HepG2 (cell line): ENCODE results near the gene CORO1C. TPM values are rescaled to one million over a fixed set of nuclear protein-coding genes. Genes with fewer than 3 reads are reported as not detected.

Experiments used
- ATAC-seq: fragments of 200-7000 bp; cut with Tn5 transposase; 3 replicates; pipeline ENCODE4 v1.9.1; 2020; ENCODE audit warnings: mild to moderate bottlenecking, moderate library complexity
- BruUV-seq: library from RNA; stranded (reverse); fragments of 400-500 nt; replicated peaks from 2 replicates; lab custom pipeline; 2021; lab: Mats Ljungman, UMichigan
- CTCF ChIA-PET: fragments of 300-600 bp; formaldehyde crosslinking; extraction: SDS; loops from one replicate; lab custom pipeline; 2021; ENCODE audit warnings: low total read pairs, inconsistent platforms, low intra/inter-chr PET ratio; lab: Yijun Ruan, JAX
- POLR2A ChIA-PET: fragments of 350-600 bp; sonication (Branson Sonifier 250); formaldehyde crosslinking; loops from one replicate; lab custom pipeline; 2020; ENCODE audit warnings: antibody characterized with exemption, inconsistent platforms; lab: Yijun Ruan, JAX
- DNase-seq: peaks from one replicate; pipeline ENCODE4 v3.0.0-alpha.2; 2015; ENCODE audit warnings: low spot score
- FAIRE-seq: peaks from 3 replicates; lab custom pipeline; 2011; peaks lifted over from hg19 to GRCh38; lab: Jason Lieb, UNC
- H2AFZ ChIP-seq: one replicate; pipeline ENCODE4 v1.6.1; 2011; ENCODE audit warnings: low read length, inconsistent platforms
- H3K27ac ChIP-seq: fragments of 300-600 bp; 3 replicates; pipeline ENCODE4 v1.8.0; 2011; ENCODE audit warnings: mixed run types, mild to moderate bottlenecking, mixed read lengths, low read length, inconsistent platforms; ENCODE audit not compliant: insufficient read depth; ENCODE audit errors: extremely low read length
- H3K27me3 ChIP-seq, 2 experiments: fragments of 200-600 bp in 1 of 2; 2 replicates in 1 of 2; 3 replicates in 1 of 2; pipeline versions ENCODE4 v1.6.0 to v1.8.0; 2011; ENCODE audit warnings: low read length in 2 of 2, mild to moderate bottlenecking in 2 of 2, moderate library complexity in 2 of 2, inconsistent platforms in 1 of 2; ENCODE audit not compliant: insufficient read depth in 2 of 2, control insufficient read depth in 1 of 2
- H3K36me3 ChIP-seq, 2 experiments: fragments of 200-600 bp in 1 of 2; replicated peaks in 1 of 2; 2 replicates in 1 of 2; 3 replicates in 1 of 2; pipeline versions ENCODE4 v1.5.1 to v1.8.0; 2011; ENCODE audit warnings: low read length in 2 of 2, inconsistent platforms in 1 of 2; ENCODE audit not compliant: insufficient read depth in 2 of 2, control insufficient read depth in 1 of 2
- H3K4me1 ChIP-seq: 2 replicates; pipeline ENCODE4 v1.5.1; 2012; ENCODE audit warnings: low read length, inconsistent platforms; ENCODE audit not compliant: insufficient read depth
- H3K4me2 ChIP-seq: 2 replicates; pipeline ENCODE4 v1.6.0; 2011; ENCODE audit warnings: low read depth, low read length, inconsistent platforms
- H3K4me3 ChIP-seq, 3 experiments: fragments of 200-600 bp in 1 of 3; sonication (generic), shearing (Covaris generic) in 1 of 3; replicated peaks in 1 of 3; 2 replicates each; pipeline ENCODE4 v1.5.1; 2011 to 2016; ENCODE audit warnings: low read length in 3 of 3, inconsistent platforms in 2 of 3, low read depth in 2 of 3, mild to moderate bottlenecking in 2 of 3, control low read depth in 1 of 3, mixed read lengths in 1 of 3; ENCODE audit not compliant: insufficient read depth in 1 of 3
- H3K79me2 ChIP-seq: one replicate; pipeline ENCODE4 v1.6.1; 2011; ENCODE audit warnings: low read length, inconsistent platforms; ENCODE audit not compliant: insufficient read depth
- H3K9ac ChIP-seq: 2 replicates; pipeline ENCODE4 v1.6.0; 2011; ENCODE audit warnings: mild to moderate bottlenecking, low read depth, low read length, inconsistent platforms; ENCODE audit not compliant: insufficient read depth
- H3K9me3 ChIP-seq: 2 replicates; pipeline ENCODE4 v1.5.1; 2012; ENCODE audit warnings: mild to moderate bottlenecking, low read length
- H4K20me1 ChIP-seq: 2 replicates; pipeline ENCODE4 v1.6.0; 2011; ENCODE audit warnings: inconsistent platforms, mild to moderate bottlenecking, low read length, moderate library complexity; ENCODE audit not compliant: insufficient read depth
- BCL6 ChIP-seq: IDR thresholded peaks from 2 replicates; pipeline ENCODE4 v1.6.1; 2016; ENCODE audit warnings: missing genetic modification reagents, missing compliant biosample characterization
- HIVEP1 ChIP-seq: sonication (generic); formaldehyde crosslinking; IDR thresholded peaks from 2 replicates; pipeline ENCODE4 v1.4.0; 2020; ENCODE audit warnings: mild to moderate bottlenecking, missing genetic modification reagents
- PAF1 ChIP-seq: IDR thresholded peaks from 2 replicates; pipeline ENCODE4 v1.6.1; 2016; ENCODE audit warnings: missing genetic modification reagents, missing compliant biosample characterization
- SIN3A ChIP-seq: IDR thresholded peaks from 2 replicates; pipeline ENCODE4 v1.6.1; 2011; ENCODE audit warnings: low read depth, mild to moderate bottlenecking, control low read depth, low read length, borderline replicate concordance
- SMAD1 ChIP-seq: sonication (generic); formaldehyde crosslinking; IDR thresholded peaks from 2 replicates; pipeline ENCODE4 v1.4.0; 2020; ENCODE audit warnings: missing genetic modification reagents, low read depth, mild to moderate bottlenecking, borderline replicate concordance
- ZNF446 ChIP-seq: sonication (generic); formaldehyde crosslinking; IDR thresholded peaks from 2 replicates; pipeline ENCODE4 v1.5.0; 2020; ENCODE audit warnings: mild to moderate bottlenecking, missing genetic modification reagents
- ZNF572 ChIP-seq: sonication (generic); formaldehyde crosslinking; IDR thresholded peaks from 2 replicates; pipeline ENCODE4 v1.5.1; 2020; ENCODE audit warnings: mild to moderate bottlenecking, missing genetic modification reagents
- ZNF713 ChIP-seq: sonication (generic); formaldehyde crosslinking; IDR thresholded peaks from 2 replicates; pipeline ENCODE4 v1.4.0; 2020; ENCODE audit warnings: mild to moderate bottlenecking, missing genetic modification reagents
- ZNF720 ChIP-seq: sonication (generic); formaldehyde crosslinking; IDR thresholded peaks from 2 replicates; pipeline ENCODE4 v1.4.0; 2020; ENCODE audit warnings: missing genetic modification reagents
- ZNF777 ChIP-seq: sonication (generic); formaldehyde crosslinking; IDR thresholded peaks from 2 replicates; pipeline ENCODE4 v1.4.0; 2020; ENCODE audit warnings: missing genetic modification reagents
- ZNF800 ChIP-seq: sonication (generic); formaldehyde crosslinking; IDR thresholded peaks from 2 replicates; pipeline ENCODE4 v1.4.0; 2020; ENCODE audit warnings: missing genetic modification reagents
- ZXDC ChIP-seq: sonication (generic); formaldehyde crosslinking; IDR thresholded peaks from 2 replicates; pipeline ENCODE4 v1.5.0; 2020; ENCODE audit warnings: mild to moderate bottlenecking, missing genetic modification reagents
- WGBS: methylation state at CpG from one replicate; pipeline ENCODE4 v1.1.6; 2017; ENCODE audit warnings: low lambda C conversion rate; 5-methylcytosine and 5-hydroxymethylcytosine counted together
- in situ Hi-C: cut with HindIII; loops from 2 replicates; pipeline ENCODE4 v1.10.0; 2017; ENCODE audit warnings: low pct_unique_long_range_greater_than_20kb; ENCODE audit not compliant: extremely low pct_ligation_motif_present
- intact Hi-C: fragments of 100-400 bp; cut with micrococcal nuclease; formaldehyde crosslinking; loops from one replicate; pipeline ENCODE4 v1.10.0; 2022; ENCODE audit not compliant: unreplicated experiment
- polyA plus RNA-seq, 8 experiments: library from polyadenylated mRNA; depleted of rRNA in 3 of 8; stranded (reverse) in 7 of 8; unstranded in 1 of 8; fragments of >200 nt; fragmentation: Illumina TruSeq in 4 of 8; extraction: Trizol in 4 of 8; gene quantifications; 2 replicates each; pipeline versions ENCODE4 v1.2.1 to v1.2.3, GENCODE V29; 2011 to 2016; ENCODE audit warnings: low read depth in 4 of 8, missing spikeins in 1 of 8, mixed read lengths in 1 of 8; ENCODE audit not compliant: insufficient read depth in 1 of 8
- total RNA-seq, 5 experiments: library from RNA; depleted of rRNA; stranded (reverse); fragments of >200 nt; fragmentation: Illumina TruSeq; extraction: Trizol; gene quantifications; 2 replicates each; pipeline ENCODE4 v1.2.3, GENCODE V29; 2016; ENCODE audit warnings: low read depth in 1 of 5
- TF ChIP-seq, protein P1 (sequence below): sonication (generic); formaldehyde crosslinking; IDR thresholded peaks from 2 replicates; pipeline ENCODE4 v1.4.0; 2020; ENCODE audit warnings: mild to moderate bottlenecking, low read depth, missing genetic modification reagents

CORO1C gene
- total and polyA plus RNA-seq, 2 of the 13 experiments (the other 11 are each of a cell fraction or from before 2014, with no cell fraction given), result 73.7 to 131 TPM

DNA sequence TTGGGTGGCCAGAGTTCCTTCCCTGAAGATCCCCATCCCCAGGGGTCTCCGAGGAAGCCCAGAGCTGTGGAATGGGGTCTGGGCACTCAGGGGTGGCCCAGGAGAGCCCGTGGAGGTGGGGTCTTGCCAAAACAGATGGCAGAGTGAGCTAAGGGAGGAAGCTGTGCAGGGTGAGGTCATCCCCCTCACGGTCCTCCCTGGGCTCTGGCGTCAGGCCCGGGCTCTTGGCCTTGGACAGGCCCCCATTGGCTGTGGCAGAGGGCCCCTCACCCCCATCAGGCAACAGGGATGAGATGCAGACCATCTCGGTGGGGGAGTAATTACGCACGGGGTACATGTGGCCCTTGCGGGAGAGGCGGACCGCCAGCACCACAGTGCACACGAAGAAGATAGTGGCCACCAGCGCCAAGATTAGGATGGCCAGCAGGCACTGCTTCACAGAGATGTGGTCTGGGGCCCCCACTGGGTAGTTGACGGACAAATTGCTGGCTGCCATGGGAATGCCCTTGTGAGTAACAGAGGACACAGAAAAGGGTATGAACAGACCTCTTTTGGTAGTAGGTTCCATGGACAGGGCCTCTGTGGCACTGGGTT lies 108.3 kb downstream of the CORO1C start:
- Histone ChIP-seq H3K9ac (no peak overlapping the region), H3K79me2 (no peaks in the 10 kb centered on the region)
- TF ChIP-seq ZNF572 (CRISPR knock-in tag) (no peak), HIVEP1 (CRISPR knock-in tag) (no peak), ZNF720 (CRISPR knock-in tag) (no peak), SIN3A (no peak), PAF1 (CRISPR knock-in tag) (no peak), ZXDC (CRISPR knock-in tag) (no peak), ZNF446 (no peak), ZNF777 (CRISPR knock-in tag) (no peak), BCL6 (CRISPR knock-in tag) (no peak), SMAD1 (CRISPR knock-in tag) (no peak), ZNF800 (CRISPR knock-in tag) (no peak), ZNF713 (no peak)
- TF ChIP-seq, protein P1, sequence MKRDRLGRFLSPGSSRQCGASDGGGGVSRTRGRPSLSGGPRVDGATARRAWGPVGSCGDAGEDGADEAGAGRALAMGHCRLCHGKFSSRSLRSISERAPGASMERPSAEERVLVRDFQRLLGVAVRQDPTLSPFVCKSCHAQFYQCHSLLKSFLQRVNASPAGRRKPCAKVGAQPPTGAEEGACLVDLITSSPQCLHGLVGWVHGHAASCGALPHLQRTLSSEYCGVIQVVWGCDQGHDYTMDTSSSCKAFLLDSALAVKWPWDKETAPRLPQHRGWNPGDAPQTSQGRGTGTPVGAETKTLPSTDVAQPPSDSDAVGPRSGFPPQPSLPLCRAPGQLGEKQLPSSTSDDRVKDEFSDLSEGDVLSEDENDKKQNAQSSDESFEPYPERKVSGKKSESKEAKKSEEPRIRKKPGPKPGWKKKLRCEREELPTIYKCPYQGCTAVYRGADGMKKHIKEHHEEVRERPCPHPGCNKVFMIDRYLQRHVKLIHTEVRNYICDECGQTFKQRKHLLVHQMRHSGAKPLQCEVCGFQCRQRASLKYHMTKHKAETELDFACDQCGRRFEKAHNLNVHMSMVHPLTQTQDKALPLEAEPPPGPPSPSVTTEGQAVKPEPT, result no peak
- TF ChIP-seq, all 625 proteins: peak for 0
- peaks cover 20% of the 10 kb centered on the region for H3K4me1 ChIP-seq
- intact Hi-C loops, result no loop called here
- peaks cover 0 to 4% of the 10 kb centered on the region in 2 experiments; a peak in 2 of 5 replicates for H3K27me3 ChIP-seq
- no peaks in the 10 kb centered on the region for H3K36me3 ChIP-seq
- no peak overlapping the region for H3K4me2 ChIP-seq
- ATAC-seq, result no peak
- H4K20me1 ChIP-seq, result no peaks in the 10 kb centered on the region
- DNase-seq, result no peak
- no peak overlapping the region for H3K27ac ChIP-seq
- POLR2A ChIA-PET, result interaction anchor here (1.1 kb wide), 1 partner anchor 60 kb away, joined by 3 read pairs; the partner anchor contains the start of gene ISCU
- BruUV-seq, result no TSS peak
- CTCF ChIA-PET, result no interaction called here
- H3K9me3 ChIP-seq, result no peaks in the 10 kb centered on the region
- WGBS, result 61% methylated on average over 11 of the region's 14 CpGs
- FAIRE-seq, result no peak
- no peak overlapping the region for H2AFZ ChIP-seq
- H3K4me3 ChIP-seq, result no peak overlapping the region
- in situ Hi-C loops, result no loop called here
